RWPE2 (cell line): ENCODE measurements around the gene REXO1.

Experiments
- ATAC-seq: fragments of 200-7000 bp; cut with Tn5 transposase; 3 replicates; pipeline ENCODE4 v1.9.1; 2021; ENCODE audit warnings: low read depth
- DNase-seq: peaks from one replicate; pipeline ENCODE4 v3.0.0-alpha.2; 2020; ENCODE audit warnings: low spot score
- H3K27ac ChIP-seq: fragments of 450-650 bp; 2 replicates; pipeline ENCODE4 v1.5.1; 2017; ENCODE audit warnings: mild to moderate bottlenecking; ENCODE audit not compliant: poor library complexity, severe bottlenecking
- H3K27me3 ChIP-seq: fragments of 250-450 bp; sonication (Bioruptor Pico); 2 replicates; pipeline ENCODE4 v1.5.1; 2021; ENCODE audit warnings: mild to moderate bottlenecking, moderate library complexity; ENCODE audit not compliant: insufficient read depth, poor library complexity, severe bottlenecking
- H3K36me3 ChIP-seq: fragments of 250-450 bp; sonication (Bioruptor Pico); 2 replicates; pipeline ENCODE4 v1.5.1; 2020; ENCODE audit warnings: low read depth, mild to moderate bottlenecking, moderate library complexity
- H3K4me1 ChIP-seq: fragments of 250-450 bp; sonication (Bioruptor Pico); 2 replicates; pipeline ENCODE4 v1.5.1; 2021; ENCODE audit warnings: mild to moderate bottlenecking, moderate library complexity; ENCODE audit not compliant: insufficient read depth, poor library complexity, severe bottlenecking
- H3K4me3 ChIP-seq: fragments of 250-450 bp; sonication (Bioruptor Pico); 2 replicates; pipeline ENCODE4 v1.5.1; 2021; ENCODE audit warnings: mild to moderate bottlenecking, moderate library complexity; ENCODE audit not compliant: severe bottlenecking
- H3K9me3 ChIP-seq: fragments of 250-450 bp; sonication (Bioruptor Pico); 2 replicates; pipeline ENCODE4 v1.5.1; 2021; ENCODE audit warnings: mild to moderate bottlenecking, moderate library complexity; ENCODE audit not compliant: severe bottlenecking
- CTCF ChIP-seq: fragments of 450-650 bp; IDR thresholded peaks from one replicate; pipeline ENCODE4 v1.5.1; 2017; ENCODE audit warnings: mild to moderate bottlenecking, moderate library complexity; ENCODE audit not compliant: poor library complexity, severe bottlenecking

REXO1 gene

DNA sequence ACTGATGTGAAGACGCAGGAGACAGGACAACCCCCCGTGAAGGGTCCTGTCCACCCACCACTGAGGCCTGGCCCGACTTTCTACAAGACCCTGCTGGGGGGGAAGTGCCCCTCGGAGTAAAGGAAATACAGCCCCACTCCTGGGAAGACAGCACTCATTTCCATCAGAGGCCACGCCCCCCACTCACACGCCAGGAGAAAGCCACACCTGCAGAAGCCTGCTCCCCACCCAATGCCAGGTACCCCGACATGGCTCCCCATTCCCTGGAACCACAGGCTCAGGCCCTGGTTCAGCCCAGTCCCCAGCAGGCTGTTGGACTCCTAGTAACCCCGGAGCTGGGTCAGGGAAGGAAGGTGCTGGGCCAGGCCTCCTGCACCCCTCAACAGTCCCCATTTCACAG lies 25.3 kb downstream of the REXO1 start:
- DNase-seq (no peak), ATAC-seq (no peak)
- Histone ChIP-seq H3K36me3 (peaks cover 45% of the 10 kb centered on the region), H3K4me3 (no peak overlapping the region), H3K27me3 (no peaks in the 10 kb centered on the region), H3K27ac (no peak overlapping the region), H3K4me1 (no peaks in the 10 kb centered on the region), H3K9me3 (no peaks in the 10 kb centered on the region)
- TF ChIP-seq CTCF = no peak

DNA sequence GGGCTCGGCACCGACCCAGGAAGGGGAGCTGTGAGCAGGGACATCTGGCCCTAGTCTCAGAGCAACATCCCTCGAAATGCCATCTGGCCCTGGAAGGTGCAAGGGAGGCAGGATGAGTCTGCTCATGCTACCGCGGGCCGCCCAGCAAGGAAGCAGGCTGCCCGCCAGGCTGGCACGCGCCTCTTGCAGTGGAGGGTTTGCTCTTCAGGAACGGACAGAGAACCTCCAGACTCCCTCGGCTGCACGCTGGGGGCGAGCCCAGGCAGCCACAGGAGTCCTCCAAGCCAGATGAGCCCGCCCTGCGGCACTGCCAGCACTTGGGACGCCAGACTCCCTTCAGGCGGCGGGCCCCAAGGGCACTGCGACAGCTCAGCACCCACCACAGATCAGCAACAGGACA lies 26.1 kb downstream of the REXO1 start:
- DNase-seq = no peak
- ATAC-seq = no peak
- H3K4me3 ChIP-seq = no peak overlapping the region
- TF ChIP-seq CTCF = no peak
- H3K36me3 ChIP-seq = peaks cover 45% of the 10 kb centered on the region
- no peaks in the 10 kb centered on the region for H3K27me3 ChIP-seq
- H3K27ac ChIP-seq = no peak overlapping the region
- H3K4me1 ChIP-seq = no peaks in the 10 kb centered on the region
- H3K9me3 ChIP-seq = no peaks in the 10 kb centered on the region

GRCh38 chr19:1819341-1820255 lies 28.7 kb downstream of the REXO1 start:
- Histone ChIP-seq H3K36me3 (peaks cover 37% of the 10 kb centered on the region), H3K4me3 (no peak overlapping the region), H3K27ac (no peak overlapping the region), H3K4me1 (no peaks in the 10 kb centered on the region), H3K9me3 (no peaks in the 10 kb centered on the region), H3K27me3 (no peaks in the 10 kb centered on the region)
- DNase-seq (no peak), ATAC-seq (no peak)
- no peak for TF ChIP-seq CTCF

GRCh38 chr19:1818549-1819195 lies 29.6 kb downstream of the REXO1 start:
- H3K36me3 ChIP-seq = peaks cover 29% of the 10 kb centered on the region
- DNase-seq (no peak), ATAC-seq (no peak)
- no peaks in the 10 kb centered on the region for H3K27me3 ChIP-seq
- no peak overlapping the region for H3K27ac ChIP-seq
- TF ChIP-seq CTCF = no peak
- no peak overlapping the region for H3K4me3 ChIP-seq
- no peaks in the 10 kb centered on the region for H3K9me3 ChIP-seq
- no peaks in the 10 kb centered on the region for H3K4me1 ChIP-seq
